NCI-H146 treated with DMSO at 0.1 percent for 48 hours (cell line): ENCODE measurements around the gene LAMB1.

Source experiments
- DNase-seq: peaks from one replicate; lab custom pipeline; 2025; ENCODE audit not compliant: unreplicated experiment; lab: John Stamatoyannopoulos, UW

Gene LAMB1

GRCh38 chr7:107884066-107884818 lies 118.7 kb downstream of the LAMB1 start:
- DNase-seq, result no peak

GRCh38 chr7:107882766-107883165 lies 120.2 kb downstream of the LAMB1 start:
- DNase-seq, result no peak

GRCh38 chr7:107879400-107880035 lies 123.4 kb downstream of the LAMB1 start:
- peak; percentile 54 for DNase-seq

GRCh38 chr7:107878636-107879035 lies 124.3 kb downstream of the LAMB1 start:
- DNase-seq, result no peak

GRCh38 chr7:107877731-107878382 lies 125.1 kb downstream of the LAMB1 start:
- DNase-seq, result no peak

GRCh38 chr7:107876916-107877315 lies 126.0 kb downstream of the LAMB1 start:
- DNase-seq, result no peak

- DNase-seq, result peak; percentile 20
Measured at GRCh38 chr7:107874605-107875446, 128.1 kb downstream of the LAMB1 start.

- no peak for DNase-seq
Measured at GRCh38 chr7:107874111-107874510, 128.8 kb downstream of the LAMB1 start.
